Measurements from ENCODE around the gene ADPRS.

DNA sequence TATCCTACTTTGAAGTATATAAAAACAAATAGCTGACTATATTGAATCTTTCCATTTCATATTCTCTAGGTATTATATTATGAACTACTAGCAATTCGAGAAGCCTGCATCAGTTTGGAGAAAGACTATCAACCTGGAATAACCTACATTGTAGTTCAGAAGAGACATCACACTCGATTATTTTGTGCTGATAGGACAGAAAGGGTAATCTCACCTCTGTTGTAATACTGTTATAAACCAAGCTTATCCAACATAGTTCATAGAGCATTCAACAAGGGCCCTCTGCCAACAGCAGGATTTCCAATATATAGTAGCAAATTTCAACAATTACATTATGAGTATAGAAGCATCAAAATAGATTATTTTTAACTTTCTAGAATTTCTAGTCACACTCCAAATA, 48.5 kb upstream of the ADPRS start:
- TF ChIP-seq, protein P1, sequence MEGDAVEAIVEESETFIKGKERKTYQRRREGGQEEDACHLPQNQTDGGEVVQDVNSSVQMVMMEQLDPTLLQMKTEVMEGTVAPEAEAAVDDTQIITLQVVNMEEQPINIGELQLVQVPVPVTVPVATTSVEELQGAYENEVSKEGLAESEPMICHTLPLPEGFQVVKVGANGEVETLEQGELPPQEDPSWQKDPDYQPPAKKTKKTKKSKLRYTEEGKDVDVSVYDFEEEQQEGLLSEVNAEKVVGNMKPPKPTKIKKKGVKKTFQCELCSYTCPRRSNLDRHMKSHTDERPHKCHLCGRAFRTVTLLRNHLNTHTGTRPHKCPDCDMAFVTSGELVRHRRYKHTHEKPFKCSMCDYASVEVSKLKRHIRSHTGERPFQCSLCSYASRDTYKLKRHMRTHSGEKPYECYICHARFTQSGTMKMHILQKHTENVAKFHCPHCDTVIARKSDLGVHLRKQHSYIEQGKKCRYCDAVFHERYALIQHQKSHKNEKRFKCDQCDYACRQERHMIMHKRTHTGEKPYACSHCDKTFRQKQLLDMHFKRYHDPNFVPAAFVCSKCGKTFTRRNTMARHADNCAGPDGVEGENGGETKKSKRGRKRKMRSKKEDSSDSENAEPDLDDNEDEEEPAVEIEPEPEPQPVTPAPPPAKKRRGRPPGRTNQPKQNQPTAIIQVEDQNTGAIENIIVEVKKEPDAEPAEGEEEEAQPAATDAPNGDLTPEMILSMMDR (IDR thresholded peaks at IDR 0.05), result no peak
- TF ChIP-seq POLR2AphosphoS5 (IDR thresholded peaks at IDR 0.05) (no peak), POLR2A (IDR thresholded peaks at IDR 0.05; ENCODE audit: low read depth) (no peak), EP300 (IDR thresholded peaks at IDR 0.05) (no peak)
